ENCODE results near the gene FSCB.
"Not testable (repeated sequence)": the region's sequence is repeated elsewhere in the genome, so short reads cannot be mapped to it uniquely, and the experiment has no call there.

Gene FSCB, protein sequence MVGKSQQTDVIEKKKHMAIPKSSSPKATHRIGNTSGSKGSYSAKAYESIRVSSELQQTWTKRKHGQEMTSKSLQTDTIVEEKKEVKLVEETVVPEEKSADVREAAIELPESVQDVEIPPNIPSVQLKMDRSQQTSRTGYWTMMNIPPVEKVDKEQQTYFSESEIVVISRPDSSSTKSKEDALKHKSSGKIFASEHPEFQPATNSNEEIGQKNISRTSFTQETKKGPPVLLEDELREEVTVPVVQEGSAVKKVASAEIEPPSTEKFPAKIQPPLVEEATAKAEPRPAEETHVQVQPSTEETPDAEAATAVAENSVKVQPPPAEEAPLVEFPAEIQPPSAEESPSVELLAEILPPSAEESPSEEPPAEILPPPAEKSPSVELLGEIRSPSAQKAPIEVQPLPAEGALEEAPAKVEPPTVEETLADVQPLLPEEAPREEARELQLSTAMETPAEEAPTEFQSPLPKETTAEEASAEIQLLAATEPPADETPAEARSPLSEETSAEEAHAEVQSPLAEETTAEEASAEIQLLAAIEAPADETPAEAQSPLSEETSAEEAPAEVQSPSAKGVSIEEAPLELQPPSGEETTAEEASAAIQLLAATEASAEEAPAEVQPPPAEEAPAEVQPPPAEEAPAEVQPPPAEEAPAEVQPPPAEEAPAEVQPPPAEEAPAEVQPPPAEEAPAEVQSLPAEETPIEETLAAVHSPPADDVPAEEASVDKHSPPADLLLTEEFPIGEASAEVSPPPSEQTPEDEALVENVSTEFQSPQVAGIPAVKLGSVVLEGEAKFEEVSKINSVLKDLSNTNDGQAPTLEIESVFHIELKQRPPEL

DNA sequence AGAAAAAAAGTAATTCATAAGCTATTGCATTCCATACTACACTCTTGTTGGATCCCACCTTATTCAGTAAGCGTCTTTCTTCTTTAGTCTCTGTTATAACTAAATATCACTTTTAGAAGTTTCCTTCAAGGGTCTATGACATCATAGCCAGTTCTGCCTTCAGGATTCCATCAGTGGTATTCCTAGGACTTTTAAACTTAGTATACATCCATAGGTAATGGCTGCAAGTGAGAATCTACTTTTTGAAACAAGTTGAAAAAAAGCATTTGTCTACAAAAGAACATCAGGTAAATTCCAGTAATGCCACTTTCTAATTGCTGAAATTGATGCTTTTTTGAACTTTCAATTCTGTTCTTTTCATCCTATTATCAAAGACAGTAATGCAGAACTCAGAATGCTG, at the start of gene FSCB:
Gene FSCB, minus strand, starts transcription at position 101 of the 400 bp plus-strand sequence. CDS start 296 bp downstream, outside the sequence.
- in situ Hi-C loops (cut with MboI; ENCODE audit: low sequenced_read_pairs), result no loop called here

DNA sequence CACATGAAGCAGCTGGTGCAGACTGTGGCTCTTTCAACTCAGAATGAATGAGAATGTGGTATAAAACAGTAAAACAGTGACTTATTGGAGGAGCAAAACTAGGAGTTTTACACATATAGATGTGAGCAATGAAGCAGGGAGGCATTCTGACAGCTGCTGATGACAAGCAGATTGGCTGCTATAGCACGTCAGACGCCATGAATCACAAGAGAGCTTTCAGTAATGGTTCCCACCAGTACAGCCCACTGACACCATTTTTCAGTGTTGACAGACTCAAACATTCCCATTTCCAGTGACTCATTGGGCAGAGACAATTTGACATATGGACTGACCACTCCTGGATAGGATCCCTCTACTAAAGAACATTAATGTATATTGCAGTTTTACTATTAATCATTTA, 24.6 kb upstream of the FSCB start:
- in situ Hi-C loops (cut with MboI; ENCODE audit: low sequenced_read_pairs), result no loop called here

DNA sequence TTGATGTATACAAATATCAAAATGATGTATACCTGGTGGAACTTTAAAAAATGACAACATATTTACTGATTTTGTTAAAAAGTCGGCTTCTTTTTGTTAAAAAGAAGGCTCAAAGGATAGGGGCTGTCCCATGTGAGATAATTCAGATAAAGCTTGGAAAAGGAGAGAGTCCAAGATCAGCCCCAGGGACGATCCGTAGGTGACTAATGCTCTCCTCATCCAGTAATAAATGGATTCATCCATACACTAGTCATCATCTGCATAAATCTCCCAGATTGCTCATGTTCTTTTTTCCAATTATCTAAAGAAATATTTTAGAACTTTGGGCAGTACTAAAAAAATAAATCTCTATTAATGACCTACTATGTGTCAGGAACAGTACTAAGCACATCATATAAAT, 23.4 kb upstream of the FSCB start:
- in situ Hi-C loops (cut with MboI; ENCODE audit: low sequenced_read_pairs), result no loop called here

DNA sequence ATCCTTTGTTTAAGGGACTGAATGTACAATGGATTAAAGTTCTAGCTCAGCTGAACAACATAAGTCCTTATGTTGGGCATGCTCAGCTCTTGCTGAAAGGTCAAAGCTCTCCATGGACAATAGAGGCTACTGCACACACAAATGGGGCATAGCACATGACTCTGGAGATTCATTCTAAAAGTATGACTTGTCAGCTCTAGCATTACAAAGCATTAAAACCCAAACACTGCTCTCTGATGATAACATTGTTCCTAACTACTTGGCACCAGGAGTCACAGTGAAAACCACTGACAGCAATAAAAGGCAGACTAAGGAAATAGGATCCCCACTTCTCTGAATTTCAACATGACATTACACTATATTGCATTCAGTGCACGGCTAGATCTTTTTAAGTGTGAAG, 21.9 kb upstream of the FSCB start:
- in situ Hi-C loops (cut with MboI; ENCODE audit: low sequenced_read_pairs), result no loop called here

DNA sequence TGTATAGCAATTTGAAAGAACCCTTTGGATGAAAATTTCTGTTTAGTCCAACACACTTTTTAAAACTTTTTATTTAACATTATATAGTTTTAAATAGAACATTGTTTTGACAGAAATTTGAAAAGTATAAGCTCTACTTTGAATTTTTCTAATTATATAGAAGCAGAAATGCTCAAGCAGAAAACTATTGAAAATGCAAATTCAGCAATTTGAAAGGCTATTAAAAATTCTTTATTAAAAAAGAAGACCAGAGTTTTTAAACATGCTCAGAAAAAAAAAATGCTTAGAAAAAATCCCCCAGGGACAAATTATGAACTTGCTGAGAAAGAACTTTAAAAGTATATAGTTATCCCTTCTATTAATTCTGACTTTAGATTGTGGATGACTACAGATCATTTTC, 21.1 kb upstream of the FSCB start:
- in situ Hi-C loops (cut with MboI; ENCODE audit: low sequenced_read_pairs), result no loop called here

DNA sequence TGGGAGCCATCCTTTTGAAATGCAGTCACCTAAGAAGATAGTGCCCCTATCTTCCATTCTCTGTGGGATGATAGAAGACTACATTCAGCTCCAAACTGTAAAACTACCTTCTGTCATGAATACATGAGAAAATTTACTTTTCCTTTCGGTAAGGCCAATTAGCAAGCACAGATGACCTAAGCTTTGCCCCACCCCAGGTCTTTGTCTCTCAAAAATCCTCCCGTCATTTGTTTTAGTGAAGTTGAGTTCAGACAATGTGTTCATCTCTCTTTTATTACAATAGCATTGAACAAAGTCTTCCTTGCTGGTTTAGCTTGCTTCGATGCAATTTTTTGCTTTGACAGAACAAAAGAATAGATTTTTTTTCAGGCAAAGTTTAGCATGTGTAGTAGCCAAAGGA, 18.2 kb upstream of the FSCB start:
- in situ Hi-C loops (cut with MboI; ENCODE audit: low sequenced_read_pairs), result no loop called here

DNA sequence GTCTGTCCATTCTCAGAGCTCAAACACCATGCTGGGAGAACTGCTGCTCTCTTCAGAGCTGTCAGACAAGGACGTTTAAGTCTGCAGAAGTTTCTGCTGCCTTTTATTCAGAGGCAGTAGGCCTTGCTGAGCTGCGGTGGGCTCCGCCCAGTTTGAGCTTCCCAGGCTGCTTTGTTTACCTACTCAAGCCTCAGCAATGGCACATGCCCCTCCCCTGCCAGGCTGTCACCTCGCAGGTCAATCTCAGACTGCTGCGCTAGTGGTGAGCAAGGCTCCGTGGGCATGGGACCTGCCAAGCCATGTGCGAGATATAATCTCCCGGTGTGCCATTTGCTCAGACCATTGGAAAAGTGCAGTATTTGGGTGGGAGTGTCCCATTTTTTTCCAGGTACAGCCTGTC, 8.6 kb upstream of the FSCB start:
- in situ Hi-C loops (cut with MboI; ENCODE audit: low sequenced_read_pairs), result not testable (repeated sequence)

DNA sequence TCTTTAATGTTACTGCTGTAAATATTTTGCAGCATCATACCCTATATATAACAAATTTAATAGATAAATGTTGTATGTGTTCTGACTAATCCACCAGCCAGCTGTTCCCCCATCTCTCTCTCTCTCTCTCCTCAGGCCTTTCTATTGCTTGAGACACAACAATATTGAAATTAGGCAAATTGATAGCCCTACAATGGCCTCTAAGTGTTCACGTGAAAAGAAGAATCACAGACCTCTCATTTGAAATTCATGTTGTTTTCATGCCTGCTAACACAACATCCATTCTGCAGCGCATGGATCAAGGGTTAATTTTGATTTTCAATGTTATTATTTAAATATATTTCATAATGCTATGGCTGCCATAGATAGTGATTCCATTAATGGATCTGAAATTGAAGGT, 1.8 kb upstream of the FSCB start:
- in situ Hi-C loops (cut with MboI; ENCODE audit: low sequenced_read_pairs), result no loop called here

DNA sequence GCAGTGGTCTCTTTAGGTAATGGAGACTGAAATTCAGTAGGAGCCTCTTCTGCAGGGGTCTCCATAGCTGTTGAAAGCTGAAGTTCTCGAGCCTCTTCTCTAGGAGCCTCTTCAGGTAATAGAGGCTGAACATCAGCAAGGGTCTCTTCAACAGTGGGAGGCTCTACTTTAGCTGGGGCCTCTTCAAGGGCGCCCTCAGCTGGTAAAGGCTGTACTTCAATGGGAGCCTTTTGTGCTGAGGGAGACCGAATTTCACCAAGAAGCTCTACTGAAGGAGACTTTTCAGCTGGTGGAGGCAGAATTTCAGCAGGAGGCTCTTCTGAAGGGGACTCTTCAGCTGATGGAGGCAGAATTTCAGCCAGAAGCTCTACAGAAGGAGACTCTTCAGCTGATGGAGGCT, 1.5 kb downstream of the FSCB start:
- in situ Hi-C loops (cut with MboI; ENCODE audit: low sequenced_read_pairs), result no loop called here

DNA sequence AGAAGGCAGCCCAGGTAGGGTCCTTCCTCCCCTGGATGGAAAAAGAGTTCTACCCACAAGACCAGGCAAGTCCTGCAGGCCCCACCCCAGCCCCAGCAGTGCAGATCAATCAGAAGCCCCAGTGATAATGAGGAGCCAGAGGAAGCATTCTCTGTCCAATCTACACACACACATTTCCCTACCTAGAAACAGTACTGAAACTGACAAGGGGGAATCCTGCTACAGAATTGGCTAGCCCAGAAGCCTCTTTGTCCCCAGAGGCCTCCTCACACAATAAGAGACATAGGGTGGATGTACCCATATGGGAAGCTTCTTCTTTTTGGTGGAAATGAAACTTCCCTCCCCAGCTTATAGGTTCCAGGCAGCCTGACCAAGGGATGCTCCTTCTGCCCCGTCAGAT, 9.9 kb downstream of the FSCB start:
- in situ Hi-C loops (cut with MboI; ENCODE audit: low sequenced_read_pairs), result no loop called here

DNA sequence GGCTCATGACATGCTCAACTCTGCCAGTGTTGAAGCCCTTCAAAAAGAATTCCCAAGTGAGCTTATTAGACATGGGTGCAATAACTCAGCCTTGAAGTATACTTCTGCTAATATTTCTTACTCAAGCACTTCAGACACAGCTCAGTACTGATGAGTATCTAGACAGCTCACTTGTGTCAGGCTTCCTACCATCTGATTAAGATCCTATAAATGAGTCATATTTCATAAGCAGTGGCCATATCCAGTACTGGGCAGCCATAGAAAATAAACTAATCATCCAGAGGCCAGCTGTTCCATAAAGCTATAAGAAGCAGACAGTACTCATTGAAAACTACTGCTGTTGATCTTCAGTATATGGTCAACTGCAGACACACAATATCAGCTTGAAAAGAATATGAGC, 12.9 kb downstream of the FSCB start:
- in situ Hi-C loops (cut with MboI; ENCODE audit: low sequenced_read_pairs), result no loop called here

DNA sequence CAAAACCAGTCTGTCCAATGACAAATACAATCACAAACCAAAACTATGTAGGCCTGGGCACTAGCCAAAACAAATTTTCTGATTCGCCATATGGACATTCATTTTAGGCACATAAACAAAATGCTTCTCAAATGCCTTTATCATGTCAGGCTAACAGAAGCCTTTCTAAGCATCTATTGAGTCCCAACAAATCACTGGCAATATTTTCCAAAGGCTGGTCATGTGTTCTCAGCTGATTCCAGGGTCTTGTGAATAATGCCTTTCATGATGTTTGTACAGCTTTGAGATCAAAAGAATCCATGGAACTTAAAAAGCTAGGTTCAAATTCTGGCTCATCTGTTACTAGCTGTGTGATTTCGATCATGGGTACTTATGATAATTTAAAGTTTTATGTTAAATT, 16.1 kb downstream of the FSCB start:
- in situ Hi-C loops (cut with MboI; ENCODE audit: low sequenced_read_pairs), result no loop called here

DNA sequence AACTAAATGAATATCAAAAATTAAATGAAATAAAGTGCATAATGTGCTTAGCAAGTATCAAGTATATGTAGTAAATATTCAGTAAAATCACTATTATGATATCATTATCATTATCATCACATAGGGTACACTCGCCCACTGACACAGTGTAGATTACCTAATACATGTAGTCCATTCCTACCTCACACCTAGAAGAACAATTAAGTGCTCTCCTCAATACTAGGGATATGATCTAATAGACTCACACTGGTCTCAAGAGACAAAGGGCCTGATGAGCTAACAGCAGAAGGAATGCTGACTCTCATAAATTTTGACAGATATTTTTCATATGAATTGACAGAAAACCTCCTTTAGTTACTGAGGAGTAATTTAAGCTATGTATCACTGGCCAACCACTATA, 29.1 kb downstream of the FSCB start:
- in situ Hi-C loops (cut with MboI; ENCODE audit: low sequenced_read_pairs), result no loop called here

DNA sequence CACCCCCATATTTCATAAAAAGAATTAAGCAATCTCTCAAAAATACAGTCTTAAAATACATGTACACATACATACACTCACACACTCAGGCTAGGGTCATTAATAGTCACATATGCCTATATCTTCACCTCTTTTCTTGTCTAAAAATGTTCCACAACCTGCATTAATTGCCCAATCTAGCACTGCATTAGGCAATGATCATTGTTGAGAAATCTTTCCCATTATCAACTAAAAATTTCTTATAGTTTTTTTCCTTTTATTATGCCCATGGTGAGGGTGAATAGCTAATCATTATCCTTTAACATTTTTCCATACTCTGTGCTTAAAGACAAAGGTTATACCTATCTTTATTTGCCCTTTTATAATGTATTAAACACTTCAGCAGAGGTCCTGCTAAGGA, 38.3 kb downstream of the FSCB start:
- in situ Hi-C loops (cut with MboI; ENCODE audit: low sequenced_read_pairs), result no loop called here

DNA sequence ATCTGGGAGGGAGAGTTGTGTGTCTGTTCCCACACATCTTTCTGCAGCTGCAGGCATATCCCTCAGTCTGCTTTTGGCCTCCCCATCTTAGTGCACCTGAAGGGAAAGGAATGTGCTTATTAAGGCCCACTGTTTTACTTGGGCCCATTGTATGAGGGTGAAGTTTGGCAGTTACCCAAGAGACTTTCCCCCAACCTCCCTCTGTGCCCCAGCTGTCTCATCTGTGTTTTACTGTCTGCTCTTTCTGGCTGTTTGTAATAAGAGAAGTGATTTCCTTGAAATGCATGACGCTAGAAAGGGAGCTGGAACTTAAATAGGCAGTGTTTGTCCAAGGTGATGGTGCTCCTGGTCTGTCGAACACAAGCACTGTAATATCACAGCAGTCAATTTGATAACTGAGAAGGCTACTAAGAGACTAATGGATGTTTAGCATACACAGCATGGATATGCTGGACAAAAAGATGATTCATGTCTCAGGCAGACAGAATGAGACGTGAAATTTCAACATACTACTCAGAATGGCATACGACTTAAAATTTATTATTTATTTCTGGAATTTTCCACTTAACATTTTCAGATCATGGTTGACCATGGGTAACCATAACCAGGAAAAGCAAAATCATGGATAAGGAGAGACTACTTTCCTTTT, 43.6 kb downstream of the FSCB start:
- in situ Hi-C loops (cut with MboI; ENCODE audit: low sequenced_read_pairs), result no loop called here

DNA sequence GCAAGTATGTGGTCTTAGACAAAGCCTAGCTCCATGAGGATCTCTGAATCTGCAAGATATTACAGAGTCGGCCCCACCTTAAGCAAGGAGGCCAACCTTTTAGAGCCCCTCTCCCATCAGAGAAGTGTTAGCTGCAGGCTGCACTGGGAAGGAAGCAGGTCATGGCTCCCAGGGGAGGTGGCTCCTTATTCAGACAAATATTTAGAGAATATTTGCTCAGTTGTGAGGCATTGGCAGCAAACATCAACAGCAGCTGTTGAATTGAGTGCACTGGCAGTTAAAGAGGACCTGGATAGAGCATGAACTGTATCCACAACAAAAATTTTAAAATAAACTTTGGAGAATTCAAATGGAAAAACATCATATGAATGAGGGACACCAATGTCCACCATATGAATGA, 44.7 kb downstream of the FSCB start:
- in situ Hi-C loops (cut with MboI; ENCODE audit: low sequenced_read_pairs), result no loop called here

DNA sequence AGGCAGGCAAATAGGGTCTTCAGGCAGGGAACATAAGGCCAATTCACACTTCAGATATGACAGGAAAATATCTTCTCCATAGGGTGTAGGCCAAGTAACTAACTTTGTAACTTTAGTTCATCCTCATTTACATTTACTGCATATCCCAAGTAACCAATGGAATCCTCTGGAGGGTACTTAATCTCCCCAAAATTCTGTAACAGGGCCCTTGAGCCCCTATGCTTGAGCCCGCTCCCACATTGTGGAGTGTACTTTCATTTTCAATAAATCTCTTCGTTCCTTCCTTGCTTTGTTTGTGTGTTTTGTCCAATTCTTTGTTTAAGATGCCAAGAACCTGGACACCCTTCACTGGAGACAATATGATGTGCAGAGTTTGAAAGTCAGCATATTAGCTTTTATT, 45.3 kb downstream of the FSCB start:
- in situ Hi-C loops (cut with MboI; ENCODE audit: low sequenced_read_pairs), result no loop called here

Data from HL-60/S4 treated with retinoic acid at 250 ng/mL for 4 days and 3 days (cell line).